Activated naive CD4-positive, alpha-beta T cell treated with anti-CD3 and anti-CD28 coated beads for 36 hours (primary cell): ENCODE measurements around the gene IGBP1. TPM values are rescaled to one million over a fixed set of nuclear protein-coding genes. Genes with fewer than 3 reads are reported as not detected.

Experiments
- CTCF ChIA-PET: fragments of 350-600 bp; sonication (Branson Sonifier 250); formaldehyde crosslinking; loops from one replicate; lab custom pipeline; 2021; ENCODE audit warnings: antibody characterized with exemption; lab: Charles Lee
- DNase-seq: peaks from one replicate; pipeline ENCODE4 v3.0.0-alpha.2; 2020
- H3K27ac Mint-ChIP-seq: one replicate; pipeline ENCODE4 v1.8.0; 2021; ENCODE audit warnings: mild to moderate bottlenecking, mixed read lengths
- H3K27me3 Mint-ChIP-seq: one replicate; pipeline ENCODE4 v1.8.0; 2021; ENCODE audit warnings: low read depth, mixed read lengths
- H3K36me3 Mint-ChIP-seq: one replicate; pipeline ENCODE4 v1.8.0; 2021; ENCODE audit warnings: low read depth, mixed read lengths
- H3K4me1 Mint-ChIP-seq: one replicate; pipeline ENCODE4 v1.8.0; 2021; ENCODE audit warnings: low read depth, mixed read lengths
- H3K4me3 Mint-ChIP-seq: one replicate; pipeline ENCODE4 v1.8.0; 2021; ENCODE audit warnings: mild to moderate bottlenecking, moderate library complexity, mixed read lengths
- H3K9me3 Mint-ChIP-seq: one replicate; pipeline ENCODE4 v1.8.0; 2021; ENCODE audit warnings: mixed read lengths
- intact Hi-C: fragments of 100-400 bp; cut with micrococcal nuclease; formaldehyde crosslinking; loops from one replicate; pipeline ENCODE4 v1.15.1; 2023
- total RNA-seq, 2 experiments: library from RNA; stranded (reverse); gene quantifications; one replicate each; pipeline ENCODE4 v1.2.3, GENCODE V29; 2021

IGBP1 gene
- total RNA-seq, 2 experiments from 2014 or later = 48.7 to 50.8 TPM

DNA sequence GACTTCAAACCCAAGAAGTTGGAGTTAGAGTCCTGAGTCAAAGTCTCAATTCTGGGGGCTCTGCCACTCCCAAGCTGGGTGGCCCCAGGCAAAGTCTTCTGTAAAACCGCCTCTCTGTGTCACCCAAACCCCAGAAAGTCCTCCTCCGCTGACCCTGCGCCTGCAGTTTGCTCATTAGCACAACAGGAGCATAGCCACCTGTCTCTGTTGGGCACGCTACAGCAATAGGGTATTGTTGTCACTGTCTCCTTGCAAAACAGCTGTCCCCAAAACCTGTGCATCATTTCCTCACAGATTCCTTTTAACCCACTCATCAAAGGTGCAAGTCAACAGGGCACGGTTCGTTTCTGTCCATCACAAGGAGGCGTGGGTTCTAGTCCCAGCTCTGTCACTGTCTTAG, 36.0 kb downstream of the IGBP1 start:
- CTCF ChIA-PET = no interaction called here
- no peaks in the 10 kb centered on the region for H3K27me3 Mint-ChIP-seq
- intact Hi-C loops = no loop called here
- peaks cover 5% of the 10 kb centered on the region for H3K4me1 Mint-ChIP-seq
- H3K4me3 Mint-ChIP-seq = no peak overlapping the region
- peaks cover 2% of the 10 kb centered on the region for H3K36me3 Mint-ChIP-seq
- no peak overlapping the region for H3K27ac Mint-ChIP-seq
- no peak for DNase-seq
- no peaks in the 10 kb centered on the region for H3K9me3 Mint-ChIP-seq

DNA sequence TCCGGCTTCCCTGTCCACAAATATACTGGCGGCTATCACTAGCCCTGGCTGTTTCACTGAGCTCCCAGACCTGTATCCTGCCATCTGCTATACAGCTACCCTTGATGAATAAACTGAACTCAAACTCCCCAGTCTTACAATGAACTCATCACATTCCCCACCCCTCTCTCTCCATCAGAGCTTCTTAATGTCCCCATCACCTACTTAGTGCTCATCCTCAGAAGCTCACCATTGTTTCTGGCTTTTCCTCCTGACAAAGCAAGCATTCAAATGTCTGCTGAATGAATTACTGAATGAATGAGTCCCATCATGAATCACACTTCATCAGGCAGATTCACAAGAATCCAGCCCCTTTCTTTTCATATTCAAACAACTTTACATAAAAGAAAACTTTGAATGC, 38.4 kb downstream of the IGBP1 start:
- H3K27me3 Mint-ChIP-seq = no peaks in the 10 kb centered on the region
- peaks cover 9% of the 10 kb centered on the region for H3K4me1 Mint-ChIP-seq

DNA sequence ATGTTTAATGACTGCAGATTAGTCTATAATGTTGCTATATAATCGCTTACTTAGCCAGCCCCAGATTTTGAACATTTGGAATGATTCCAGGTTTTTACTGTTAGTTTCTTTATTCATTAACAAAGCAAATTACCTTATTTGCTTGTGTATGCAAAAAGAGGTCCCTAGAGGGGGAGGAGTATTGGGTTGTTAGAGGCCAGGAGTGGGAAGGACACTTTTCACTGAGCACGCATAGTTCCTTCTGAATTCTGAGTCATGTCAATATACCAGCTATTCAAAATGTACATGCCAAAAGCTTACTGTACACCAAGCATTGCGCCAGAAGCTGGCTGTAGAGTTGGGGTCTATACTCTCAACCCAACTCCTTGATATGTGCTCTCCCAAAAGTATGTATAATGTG, 39.0 kb downstream of the IGBP1 start:
- Mint-ChIP-seq H3K4me3 (no peak overlapping the region), H3K36me3 (peaks cover 2% of the 10 kb centered on the region)
- CTCF ChIA-PET = no interaction called here

More for the DNA sequence above, 38.4 kb downstream of the IGBP1 start:
- Mint-ChIP-seq H3K9me3 (no peaks in the 10 kb centered on the region), H3K36me3 (peaks cover 2% of the 10 kb centered on the region), H3K4me3 (no peak overlapping the region), H3K27ac (peak overlapping the region; percentile 39)
- CTCF ChIA-PET = interaction anchor here (0.6 kb wide), 1 partner anchor 17 kb away, joined by 4 read pairs; no protein-coding TSS in a partner anchor
- no peak for DNase-seq
- intact Hi-C loops = no loop called here

DNA sequence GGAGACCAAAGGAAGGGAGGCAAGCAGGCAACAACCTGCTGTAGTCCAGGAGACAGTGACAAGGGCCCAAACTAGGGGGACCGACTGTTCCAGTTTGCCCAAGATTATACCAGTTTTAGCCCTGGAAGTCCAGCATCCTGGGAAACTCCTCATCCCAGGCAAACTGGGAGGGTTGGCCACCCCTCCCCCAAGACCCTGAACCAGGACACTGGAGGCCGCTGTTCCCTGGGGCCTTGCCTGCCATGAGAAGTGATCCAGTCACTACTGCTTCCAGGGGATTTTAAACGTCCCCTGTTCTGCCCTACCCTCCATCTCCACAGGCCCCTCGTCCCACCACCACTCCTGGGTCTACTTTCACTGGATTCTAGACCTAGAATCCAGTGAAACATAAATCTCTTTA, 39.7 kb downstream of the IGBP1 start:
- H3K4me3 Mint-ChIP-seq = no peak overlapping the region
- H3K27me3 Mint-ChIP-seq = no peaks in the 10 kb centered on the region
- CTCF ChIA-PET = no interaction called here
- peaks cover 4% of the 10 kb centered on the region for H3K4me1 Mint-ChIP-seq
- DNase-seq = no peak
- H3K27ac Mint-ChIP-seq = no peak overlapping the region
- no peaks in the 10 kb centered on the region for H3K36me3 Mint-ChIP-seq
- H3K9me3 Mint-ChIP-seq = no peaks in the 10 kb centered on the region
- intact Hi-C loops = no loop called here

More for the DNA sequence above, 39.0 kb downstream of the IGBP1 start:
- intact Hi-C loops = no loop called here
- DNase-seq = no peak
- Mint-ChIP-seq H3K4me1 (peaks cover 6% of the 10 kb centered on the region), H3K27me3 (no peaks in the 10 kb centered on the region), H3K27ac (no peak overlapping the region), H3K9me3 (no peaks in the 10 kb centered on the region)

DNA sequence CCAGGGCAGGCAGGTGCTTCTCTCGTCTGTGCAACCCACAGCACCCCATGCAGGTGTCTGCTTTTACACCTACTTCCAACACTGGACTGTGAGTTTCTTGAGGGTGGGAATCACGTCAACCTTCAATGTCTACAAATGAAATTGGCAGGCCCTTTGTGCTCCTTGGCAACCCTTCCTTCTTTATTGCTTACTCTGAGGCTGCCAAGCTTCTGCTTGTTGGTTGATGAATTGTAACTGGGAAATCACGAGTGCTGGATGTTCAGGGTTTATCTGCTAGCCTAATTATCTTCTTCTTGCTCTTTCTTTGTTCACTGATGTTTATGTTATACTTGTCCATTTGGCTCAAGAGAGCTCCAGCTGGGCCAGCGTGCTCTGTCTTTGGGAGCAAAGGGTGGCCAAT, 41.5 kb downstream of the IGBP1 start:
- Mint-ChIP-seq H3K27me3 (no peaks in the 10 kb centered on the region), H3K9me3 (no peaks in the 10 kb centered on the region), H3K27ac (no peak overlapping the region), H3K4me1 (peaks cover 4% of the 10 kb centered on the region), H3K4me3 (no peak overlapping the region), H3K36me3 (no peaks in the 10 kb centered on the region)
- intact Hi-C loops = loop anchor here (1.0 kb wide), 1 partner anchor 41 kb away; the partner anchor contains the start of gene IGBP1
- CTCF ChIA-PET = interaction anchor here (1.2 kb wide), 1 partner anchor 41 kb away, joined by 3 read pairs; the partner anchor contains the start of gene IGBP1
- DNase-seq = no peak

DNA sequence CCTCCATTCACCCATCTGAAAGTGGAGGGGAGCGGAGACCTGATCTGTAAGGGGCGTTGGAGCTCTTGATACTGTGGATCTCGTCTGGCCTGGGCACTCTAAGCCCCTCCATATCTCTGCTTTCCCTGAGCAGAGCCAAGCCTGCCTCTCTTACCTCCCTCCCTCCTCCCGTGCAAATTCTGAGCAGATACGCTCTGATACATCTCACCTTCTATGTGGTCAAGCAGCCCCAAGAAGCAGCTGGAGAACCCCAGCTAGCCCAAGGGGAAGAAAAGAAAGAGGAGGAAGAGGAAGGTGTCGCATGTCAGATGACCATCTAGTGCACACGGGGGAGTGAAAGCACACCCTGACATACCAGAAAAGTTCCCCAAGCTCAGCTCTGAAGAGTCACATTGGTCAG, 42.1 kb downstream of the IGBP1 start:
- Mint-ChIP-seq H3K4me1 (peaks cover 4% of the 10 kb centered on the region), H3K9me3 (no peaks in the 10 kb centered on the region), H3K36me3 (no peaks in the 10 kb centered on the region), H3K4me3 (no peak overlapping the region), H3K27ac (no peak overlapping the region), H3K27me3 (no peaks in the 10 kb centered on the region)
- DNase-seq = no peak
- intact Hi-C loops = no loop called here
- CTCF ChIA-PET = interaction anchor here (1.2 kb wide), 1 partner anchor 42 kb away, joined by 3 read pairs; the partner anchor contains the start of gene IGBP1

DNA sequence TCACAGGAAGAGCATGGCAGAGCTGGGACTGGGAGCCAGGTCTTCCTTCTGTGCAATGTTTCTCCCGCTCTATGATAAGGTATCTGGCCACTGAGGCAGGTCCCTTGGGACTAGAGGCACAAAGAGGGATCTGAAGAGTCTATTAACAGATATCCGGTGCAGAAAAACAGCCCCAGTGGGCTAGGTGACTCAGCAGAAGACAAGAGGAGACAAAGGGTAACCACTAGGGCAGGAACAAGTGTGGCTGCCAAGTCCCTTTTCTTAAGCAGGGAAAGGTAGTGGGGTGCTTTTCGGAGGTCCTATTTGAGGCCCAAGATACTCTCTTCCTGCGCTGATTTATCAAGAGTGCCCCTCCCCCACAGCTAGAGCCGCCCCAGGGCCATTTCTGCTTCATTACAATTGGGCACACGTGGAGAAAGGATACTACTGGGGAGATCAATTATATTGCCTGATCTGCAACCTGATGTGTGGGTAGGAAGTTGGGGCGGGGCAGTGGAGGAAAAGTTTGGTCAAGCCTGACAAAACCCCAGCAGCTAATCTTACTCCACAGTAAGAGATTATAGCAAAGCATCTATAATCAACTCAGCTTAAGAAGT, 43.8 kb downstream of the IGBP1 start, which contains the start of gene DGAT2L6:
Gene DGAT2L6 (plus strand): TSS at position 546 of the 596 bp plus-strand sequence. CDS start 100 bp downstream, outside the sequence.
- peaks cover 4% of the 10 kb centered on the region for H3K4me1 Mint-ChIP-seq
- no peak within 1 kb of the TSS for H3K4me3 Mint-ChIP-seq
- DNase-seq = no peak
- CTCF ChIA-PET = no interaction called here
- H3K36me3 Mint-ChIP-seq = no peaks in the 10 kb centered on the region
- H3K27ac Mint-ChIP-seq = no peak within 1 kb of the TSS
- H3K27me3 Mint-ChIP-seq = no peaks in the 10 kb centered on the region
- no peaks in the 10 kb centered on the region for H3K9me3 Mint-ChIP-seq
- intact Hi-C loops = no loop called here

DNA sequence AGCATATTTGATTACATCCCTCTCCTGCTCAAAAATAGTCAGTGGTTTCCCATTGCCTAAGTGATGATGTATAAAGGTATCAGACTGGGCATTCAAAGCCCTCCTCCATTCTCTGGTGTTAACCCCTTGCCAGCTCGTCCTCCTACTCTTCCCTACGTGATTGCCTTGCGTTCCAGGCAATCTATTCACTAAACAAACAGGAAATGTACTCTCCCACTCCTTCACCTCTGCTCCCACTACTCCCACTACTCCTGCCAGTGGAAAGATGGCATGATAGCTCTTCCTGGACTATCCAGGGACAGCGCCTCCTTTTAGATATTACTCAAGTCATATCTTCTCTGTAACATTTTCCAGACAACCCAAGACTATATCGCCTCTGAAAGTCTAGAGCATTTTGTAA, 49.8 kb downstream of the IGBP1 start:
- Mint-ChIP-seq H3K36me3 (no peaks in the 10 kb centered on the region), H3K9me3 (no peaks in the 10 kb centered on the region), H3K4me1 (no peaks in the 10 kb centered on the region), H3K4me3 (no peak overlapping the region), H3K27ac (no peak overlapping the region), H3K27me3 (no peaks in the 10 kb centered on the region)
- DNase-seq = no peak
- CTCF ChIA-PET = no interaction called here
- intact Hi-C loops = no loop called here

DNA sequence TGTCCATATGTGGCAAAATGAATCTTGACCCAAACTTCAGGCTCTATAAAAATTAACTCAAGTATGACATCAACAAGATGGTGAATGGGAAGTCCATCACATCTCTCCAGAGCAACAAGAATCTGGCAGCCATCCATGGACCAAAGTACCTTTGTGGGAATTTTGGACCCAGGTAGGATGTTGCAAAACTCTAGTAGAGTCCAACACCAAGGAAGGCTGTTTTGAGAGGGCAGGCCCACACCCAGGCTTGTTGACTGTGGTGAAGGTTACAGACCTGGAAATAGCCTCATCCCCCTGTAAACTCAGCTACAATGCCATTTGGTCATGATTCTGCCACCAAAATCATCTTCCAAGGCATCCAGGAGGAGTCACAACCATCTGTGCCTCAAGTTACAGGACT, 57.0 kb downstream of the IGBP1 start:
- no peak for DNase-seq
- H3K4me3 Mint-ChIP-seq = no peak overlapping the region
- H3K9me3 Mint-ChIP-seq = peaks cover 6% of the 10 kb centered on the region
- intact Hi-C loops = no loop called here
- peaks cover 2% of the 10 kb centered on the region for H3K36me3 Mint-ChIP-seq
- no peak overlapping the region for H3K27ac Mint-ChIP-seq
- CTCF ChIA-PET = no interaction called here
- no peaks in the 10 kb centered on the region for H3K4me1 Mint-ChIP-seq
- H3K27me3 Mint-ChIP-seq = no peaks in the 10 kb centered on the region

DNA sequence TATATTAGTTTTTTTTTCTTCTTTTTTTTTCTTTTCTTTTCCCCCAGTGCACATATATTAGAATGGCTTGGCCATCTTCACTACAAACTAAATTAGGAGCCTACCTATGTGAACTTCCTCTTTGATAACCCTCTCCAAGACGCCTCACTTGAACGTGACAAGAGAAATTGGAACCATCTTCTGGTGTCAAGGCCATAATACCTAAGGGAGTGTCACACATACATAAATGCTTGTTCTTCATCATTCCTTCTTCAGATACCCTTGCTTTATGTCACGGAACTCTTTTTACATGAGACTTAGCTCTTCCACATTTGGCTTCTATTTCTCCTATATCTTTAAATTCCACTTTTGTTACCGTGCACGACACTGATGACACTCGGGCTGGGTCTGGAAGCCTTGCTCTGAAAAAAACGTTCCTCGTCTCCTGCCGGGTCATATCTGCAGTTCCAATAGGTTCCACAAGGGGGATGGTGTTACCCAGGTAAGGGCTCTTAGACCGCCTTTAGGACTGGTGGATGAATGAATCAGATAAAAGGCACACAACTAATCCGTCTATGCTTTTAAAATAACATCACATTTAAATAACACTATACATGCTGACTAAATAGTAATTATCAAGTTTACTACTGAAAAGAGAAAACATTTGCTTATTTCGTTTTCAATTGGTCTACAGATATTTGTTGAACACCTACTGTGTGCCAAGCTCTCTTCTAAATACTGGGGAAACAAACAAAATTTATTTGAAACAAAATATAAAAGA, 63.9 kb downstream of the IGBP1 start:
- CTCF ChIA-PET = interaction anchor here (0.5 to 1.9 kb wide), 11 partner anchors 9 to 397 kb away, joined by 3 to 7 read pairs (median 4); partner anchors contain the start of gene ARR3
- H3K36me3 Mint-ChIP-seq = no peaks in the 10 kb centered on the region
- no peaks in the 10 kb centered on the region for H3K9me3 Mint-ChIP-seq
- H3K4me3 Mint-ChIP-seq = no peak overlapping the region
- H3K4me1 Mint-ChIP-seq = peaks cover 2% of the 10 kb centered on the region
- H3K27me3 Mint-ChIP-seq = no peaks in the 10 kb centered on the region
- DNase-seq = peak; percentile 81
- H3K27ac Mint-ChIP-seq = no peak overlapping the region
- intact Hi-C loops = loop anchor here (1.0 to 5.0 kb wide), 4 partner anchors 66 to 470 kb away; partner anchors contain the start of gene KIF4A

DNA sequence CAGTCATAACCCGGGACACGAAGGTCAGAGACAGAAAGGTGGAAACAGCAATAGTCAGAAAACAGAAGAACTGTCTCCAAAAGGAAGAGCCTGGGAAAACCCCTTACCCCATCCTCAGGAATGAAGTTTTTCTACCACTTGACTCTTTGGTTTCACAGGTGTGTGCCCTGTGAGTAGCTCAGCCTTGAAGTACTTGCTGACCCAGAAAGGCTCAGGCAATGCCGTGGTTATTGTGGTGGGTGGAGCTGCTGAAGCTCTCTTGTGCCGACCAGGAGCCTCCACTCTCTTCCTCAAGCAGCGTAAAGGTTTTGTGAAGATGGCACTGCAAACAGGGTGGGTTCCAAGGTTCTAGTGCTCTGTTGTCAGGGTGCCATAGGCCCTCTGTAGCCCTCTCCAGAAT, 68.5 kb downstream of the IGBP1 start:
- no peak for DNase-seq
- Mint-ChIP-seq H3K36me3 (no peaks in the 10 kb centered on the region), H3K9me3 (no peaks in the 10 kb centered on the region), H3K27me3 (no peaks in the 10 kb centered on the region), H3K27ac (no peak overlapping the region), H3K4me1 (peaks cover 2% of the 10 kb centered on the region), H3K4me3 (no peak overlapping the region)
- CTCF ChIA-PET = no interaction called here
- intact Hi-C loops = no loop called here

DNA sequence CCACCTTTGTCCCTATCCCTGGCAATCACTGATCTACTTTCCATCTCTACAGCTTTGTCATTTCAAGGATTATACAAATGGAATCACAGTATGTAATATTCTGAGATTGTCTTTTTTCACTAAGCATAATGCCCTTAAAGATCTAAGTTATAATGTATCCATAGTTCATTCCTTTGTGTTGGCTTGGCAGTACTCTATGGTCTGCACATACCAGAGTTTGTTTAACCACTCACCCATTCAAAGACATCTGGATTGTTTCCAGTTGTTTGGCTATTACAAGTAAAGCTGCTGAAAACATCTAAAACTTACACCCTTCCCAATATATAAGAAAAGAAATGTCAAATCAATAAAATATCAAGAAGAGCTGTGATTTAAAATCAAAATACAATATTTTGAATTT, 75.2 kb downstream of the IGBP1 start:
- Mint-ChIP-seq H3K4me3 (no peak overlapping the region), H3K4me1 (no peaks in the 10 kb centered on the region), H3K27ac (no peak overlapping the region), H3K36me3 (no peaks in the 10 kb centered on the region), H3K9me3 (no peaks in the 10 kb centered on the region), H3K27me3 (peaks cover 2% of the 10 kb centered on the region)
- intact Hi-C loops = no loop called here
- CTCF ChIA-PET = no interaction called here
- DNase-seq = no peak
